AG09309 (cell line): Measurements from ENCODE around the gene SERPINB6.
"Not testable (repeated sequence)": the region's sequence is repeated elsewhere in the genome, so short reads cannot be mapped to it uniquely, and the experiment has no call there.

Source experiments
- DNase-seq: peaks from one replicate; pipeline ENCODE4 v3.0.0-alpha.2; 2010; ENCODE audit warnings: low read depth
- H3K4me3 ChIP-seq: 2 replicates; pipeline ENCODE4 v1.5.1; 2011; ENCODE audit warnings: mild to moderate bottlenecking, low read depth, low read length, moderate library complexity; ENCODE audit not compliant: control insufficient read depth
- TF ChIP-seq, protein P1 (sequence below): IDR thresholded peaks from 2 replicates; pipeline ENCODE4 v1.5.1; 2011; ENCODE audit warnings: mild to moderate bottlenecking, low read depth, low read length, inconsistent platforms; ENCODE audit not compliant: insufficient read depth, control insufficient read depth; ENCODE audit errors: missing control alignments

The SERPINB6 gene

GRCh38 chr6:2914318-2914660 is 57.1 kb downstream of the SERPINB6 start:
- TF ChIP-seq, protein P1, sequence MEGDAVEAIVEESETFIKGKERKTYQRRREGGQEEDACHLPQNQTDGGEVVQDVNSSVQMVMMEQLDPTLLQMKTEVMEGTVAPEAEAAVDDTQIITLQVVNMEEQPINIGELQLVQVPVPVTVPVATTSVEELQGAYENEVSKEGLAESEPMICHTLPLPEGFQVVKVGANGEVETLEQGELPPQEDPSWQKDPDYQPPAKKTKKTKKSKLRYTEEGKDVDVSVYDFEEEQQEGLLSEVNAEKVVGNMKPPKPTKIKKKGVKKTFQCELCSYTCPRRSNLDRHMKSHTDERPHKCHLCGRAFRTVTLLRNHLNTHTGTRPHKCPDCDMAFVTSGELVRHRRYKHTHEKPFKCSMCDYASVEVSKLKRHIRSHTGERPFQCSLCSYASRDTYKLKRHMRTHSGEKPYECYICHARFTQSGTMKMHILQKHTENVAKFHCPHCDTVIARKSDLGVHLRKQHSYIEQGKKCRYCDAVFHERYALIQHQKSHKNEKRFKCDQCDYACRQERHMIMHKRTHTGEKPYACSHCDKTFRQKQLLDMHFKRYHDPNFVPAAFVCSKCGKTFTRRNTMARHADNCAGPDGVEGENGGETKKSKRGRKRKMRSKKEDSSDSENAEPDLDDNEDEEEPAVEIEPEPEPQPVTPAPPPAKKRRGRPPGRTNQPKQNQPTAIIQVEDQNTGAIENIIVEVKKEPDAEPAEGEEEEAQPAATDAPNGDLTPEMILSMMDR = no peak
- DNase-seq = no peak
- H3K4me3 ChIP-seq = no peak overlapping the region

DNA sequence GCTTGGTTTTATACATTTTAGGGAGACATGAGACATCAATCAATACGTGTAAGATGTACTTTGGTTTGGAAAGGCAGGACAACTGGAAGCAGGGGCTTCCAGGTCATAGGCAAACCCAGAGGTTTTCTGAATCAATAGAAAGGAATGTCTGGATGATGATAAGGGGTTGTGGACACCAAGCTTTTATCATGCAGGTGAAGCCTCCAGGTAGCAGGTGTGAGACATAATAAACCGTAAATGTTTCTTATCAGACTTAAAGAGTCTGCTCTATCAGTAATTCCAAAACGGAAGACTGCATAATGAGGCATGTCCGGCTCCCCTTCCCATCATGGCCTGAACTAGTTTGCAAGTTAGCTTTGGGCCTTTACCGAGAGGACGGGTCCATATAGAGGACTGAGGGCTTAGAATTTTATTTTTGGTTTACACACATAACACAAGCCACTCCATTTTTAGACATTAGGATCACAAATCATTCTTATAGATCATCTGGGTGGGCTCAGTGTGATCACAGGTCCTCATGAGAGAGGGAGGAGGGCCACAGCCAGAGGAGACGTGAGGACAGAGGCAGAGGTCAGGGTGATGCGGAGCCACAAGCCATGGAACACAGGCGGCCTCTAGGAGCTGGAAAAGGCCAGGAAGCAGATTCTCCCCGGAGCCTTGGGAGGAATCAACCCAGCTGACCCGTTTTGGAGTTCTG is 57.6 kb downstream of the SERPINB6 start:
- H3K4me3 ChIP-seq = no peak overlapping the region
- no peak for DNase-seq
- TF ChIP-seq, protein P1 = no peak

DNA sequence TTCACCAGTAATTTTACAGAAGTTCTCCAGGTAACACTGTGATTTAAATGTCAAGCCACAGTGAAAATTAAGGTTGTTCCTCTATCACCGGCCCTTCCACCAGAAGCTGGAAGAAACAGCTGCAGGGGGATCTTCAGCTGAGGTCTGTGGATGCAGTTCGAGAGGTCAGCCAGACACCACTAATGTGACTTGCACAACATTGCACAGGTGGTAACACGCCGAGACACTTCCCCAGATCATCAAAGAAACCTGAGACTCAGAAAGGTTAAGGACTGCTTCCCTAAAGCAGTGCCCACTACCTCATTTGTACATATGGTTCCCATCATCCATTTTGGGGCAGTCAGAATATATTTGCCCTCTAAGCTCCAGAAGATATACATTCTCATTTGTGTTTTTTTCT is 60.2 kb downstream of the SERPINB6 start:
- DNase-seq = no peak
- H3K4me3 ChIP-seq = no peak overlapping the region
- TF ChIP-seq, protein P1 = no peak

GRCh38 chr6:2909718-2910117 is 61.6 kb downstream of the SERPINB6 start:
- TF ChIP-seq, protein P1 = no peak
- DNase-seq = no peak
- H3K4me3 ChIP-seq = no peak overlapping the region

DNA sequence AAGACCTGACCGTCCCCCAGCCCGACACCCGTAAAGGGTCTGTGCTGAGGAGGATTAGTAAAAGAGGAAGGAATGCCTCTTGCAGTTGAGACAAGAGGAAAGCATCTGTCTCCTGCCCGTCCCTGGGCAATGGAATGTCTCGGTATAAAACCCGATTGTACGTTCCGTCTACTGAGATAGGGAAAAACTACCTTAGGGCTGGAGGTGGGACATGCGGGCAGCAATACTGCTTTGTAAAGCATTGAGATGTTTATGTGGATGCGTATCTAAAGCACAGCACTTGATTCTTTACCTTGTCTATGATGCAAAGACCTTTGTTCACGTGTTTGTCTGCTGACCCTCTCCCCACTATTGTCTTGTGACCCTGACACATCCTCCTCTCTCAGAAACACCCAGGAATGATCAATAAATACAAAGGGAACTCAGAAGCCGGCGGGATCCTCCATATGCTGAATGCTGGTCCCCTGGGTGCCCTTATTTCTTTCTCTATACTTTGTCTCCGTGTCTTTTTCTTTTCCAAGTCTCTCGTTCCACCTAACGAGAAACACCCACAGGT is 62.2 kb downstream of the SERPINB6 start:
- not testable (repeated sequence) for H3K4me3 ChIP-seq, DNase-seq

DNA sequence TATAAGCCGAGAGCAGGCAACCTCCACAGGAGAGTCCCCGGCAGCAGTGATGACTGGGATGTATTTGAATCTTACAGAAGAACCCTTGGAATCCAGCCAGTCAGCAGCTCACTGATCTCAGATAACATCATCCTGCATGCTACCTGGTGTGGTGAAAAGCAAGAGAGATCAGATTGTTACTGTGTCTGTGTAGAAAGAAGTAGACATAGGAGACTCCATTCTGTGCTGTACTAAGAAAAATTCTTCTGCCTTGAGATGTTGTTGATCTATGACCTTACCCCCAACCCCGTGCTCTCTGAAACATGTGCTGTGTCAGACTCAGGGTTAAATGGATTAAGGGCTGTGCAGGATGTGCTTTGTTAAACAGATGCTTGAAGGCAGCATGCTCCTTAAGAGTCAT is 62.9 kb downstream of the SERPINB6 start:
- DNase-seq, H3K4me3 ChIP-seq: not testable (repeated sequence)

DNA sequence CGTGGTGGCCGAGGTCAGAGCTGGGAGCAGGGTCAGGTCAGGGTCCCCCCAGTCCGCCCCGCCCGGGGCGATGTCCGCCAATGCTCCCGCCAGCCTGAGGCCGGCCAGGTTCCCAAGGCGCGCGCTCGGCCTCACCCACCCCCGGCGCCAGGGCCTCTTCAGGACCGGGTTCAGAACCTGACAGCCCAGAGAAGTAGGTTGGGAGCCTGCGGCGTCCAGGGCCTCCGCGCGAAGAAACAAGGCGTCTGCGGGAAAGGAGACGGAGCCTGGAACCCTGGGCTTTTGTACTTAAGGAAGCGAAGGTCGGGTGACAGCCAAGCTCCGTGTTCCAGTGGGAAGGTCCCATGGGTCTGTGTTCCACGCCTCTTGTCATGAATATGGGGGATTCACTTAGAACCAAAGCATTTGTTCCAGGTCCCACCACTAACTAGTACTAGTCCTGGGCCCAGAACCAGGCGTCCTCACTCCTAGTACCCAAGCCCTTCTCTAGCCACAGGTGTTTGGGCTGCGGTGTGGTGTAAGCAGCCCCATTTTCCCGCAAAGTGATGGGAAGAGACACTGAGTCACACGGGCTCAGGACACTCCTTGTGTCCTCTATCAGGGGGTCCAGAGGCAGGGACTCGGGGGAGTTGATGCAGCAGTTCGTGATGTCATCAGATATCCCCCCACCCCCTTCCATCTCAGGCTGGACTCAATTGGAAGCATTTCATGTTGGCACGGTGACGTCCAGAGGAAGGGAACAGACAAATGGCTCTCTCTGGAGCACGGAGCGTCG is 67.8 kb downstream of the SERPINB6 start:
- H3K4me3 ChIP-seq = peak overlapping the region; percentile 53
- DNase-seq = not testable (repeated sequence)

GRCh38 chr6:2901645-2902502 is 69.5 kb downstream of the SERPINB6 start:
- not testable (repeated sequence) for H3K4me3 ChIP-seq, DNase-seq
